K562 (cell line): ENCODE measurements around the gene TTC23L. TPM values are rescaled to one million over a fixed set of nuclear protein-coding genes. Genes with fewer than 3 reads are reported as not detected.

Experiments
- ARID1B ChIP-seq: fragments of 450-650 bp; IDR thresholded peaks from 2 replicates; pipeline ENCODE4 v1.6.1; 2016; ENCODE audit warnings: antibody characterized with exemption, mild to moderate bottlenecking, inconsistent platforms
- BRD9 ChIP-seq: fragments of 450-650 bp; IDR thresholded peaks from 2 replicates; pipeline ENCODE4 v1.6.1; 2018; ENCODE audit warnings: low read depth; ENCODE audit not compliant: partially characterized antibody
- BRF1 ChIP-seq: IDR thresholded peaks from 3 replicates; pipeline ENCODE4 v1.6.1; 2011; ENCODE audit warnings: borderline replicate concordance, mild to moderate bottlenecking; ENCODE audit not compliant: insufficient read length; ENCODE audit errors: extremely low read depth
- CCAR2 ChIP-seq: fragments of 200-400 bp; formaldehyde crosslinking; IDR thresholded peaks from 2 replicates; pipeline ENCODE4 v1.6.1; 2017; ENCODE audit warnings: mild to moderate bottlenecking, low read depth, low read length
- HNRNPK ChIP-seq: fragments of 200-400 bp; formaldehyde crosslinking; IDR thresholded peaks from one replicate; pipeline ENCODE4 v1.6.1; 2018; ENCODE audit warnings: mild to moderate bottlenecking, low read depth, low read length; ENCODE audit not compliant: poor library complexity, severe bottlenecking
- ILK ChIP-seq: fragments of 450-650 bp; IDR thresholded peaks from 2 replicates; pipeline ENCODE4 v1.6.1; 2016; ENCODE audit warnings: missing genetic modification characterization, low read depth, mild to moderate bottlenecking, missing compliant biosample characterization, moderate library complexity, borderline replicate concordance
- KDM1A ChIP-seq, 2 experiments: fragments of 450-650 bp; IDR thresholded peaks; 2 replicates each; pipeline ENCODE4 v1.6.1; 2016; ENCODE audit warnings: mild to moderate bottlenecking in 2 of 2
- KLF10 ChIP-seq: fragments of 250-450 bp; sonication (Bioruptor Pico); IDR thresholded peaks from 2 replicates; pipeline ENCODE4 v1.6.1; 2021; ENCODE audit warnings: matching md5 sums
- MTF1 ChIP-seq: fragments of 250-450 bp; sonication (Bioruptor Pico); IDR thresholded peaks from 2 replicates; pipeline ENCODE4 v1.9.0; 2021; ENCODE audit warnings: moderate library complexity, mild to moderate bottlenecking, inconsistent platforms, borderline replicate concordance
- ZNF175 ChIP-seq: fragments of 200-800 bp; sonication (Bioruptor generic); IDR thresholded peaks from 2 replicates; pipeline ENCODE4 v1.6.1; 2016; ENCODE audit warnings: low read depth, mild to moderate bottlenecking, missing genetic modification characterization, missing compliant biosample characterization
- ZNF445 ChIP-seq: fragments of 250-450 bp; sonication (Bioruptor Pico); IDR thresholded peaks from 2 replicates; pipeline ENCODE4 v1.4.0; 2020; ENCODE audit warnings: low read depth, mild to moderate bottlenecking, moderate library complexity
- polyA plus RNA-seq, 8 experiments: library from polyadenylated mRNA; depleted of rRNA in 4 of 8; stranded (reverse) in 5 of 8; unstranded in 3 of 8; fragments of >200 nt; fragmentation: Nextera tagmentation in 2 of 8; fragmentation: Illumina TruSeq in 1 of 8; extraction: Ambion mirVana in 2 of 8; extraction: Trizol in 1 of 8; gene quantifications; 2 replicates each; pipeline versions ENCODE4 v1.2.1 to v1.2.3, GENCODE V29; 2011 to 2014; ENCODE audit warnings: inconsistent platforms in 1 of 8, missing spikeins in 1 of 8
- total RNA-seq, 7 experiments: library from RNA; depleted of rRNA in 6 of 7; stranded (reverse); fragments of >200 nt in 6 of 7; fragmentation: Illumina TruSeq in 2 of 7; extraction: Trizol in 2 of 7; gene quantifications; 2 replicates each; pipeline versions ENCODE4 v1.2.1 to v1.2.3, GENCODE V29; 2011 to 2021; ENCODE audit warnings: low replicate concordance in 1 of 7
- TF ChIP-seq, protein P1 (sequence below): sonication (generic); formaldehyde crosslinking; IDR thresholded peaks from 2 replicates; pipeline ENCODE4 v1.9.0; 2022; ENCODE audit warnings: mild to moderate bottlenecking, missing genetic modification reagents
- TF ChIP-seq, protein P2 (sequence below): fragments of 450-650 bp; IDR thresholded peaks from 2 replicates; pipeline ENCODE4 v1.6.1; 2018; ENCODE audit warnings: mild to moderate bottlenecking, low read depth; ENCODE audit not compliant: partially characterized antibody
- TF ChIP-seq, protein P3 (sequence below): sonication (generic); formaldehyde crosslinking; IDR thresholded peaks from 2 replicates; pipeline ENCODE4 v1.8.0; 2022; ENCODE audit warnings: mild to moderate bottlenecking, missing genetic modification reagents
- TF ChIP-seq, protein P4 (sequence below), 2 experiments: fragments of 250-450 bp in 1 of 2; fragments of 450-650 bp in 1 of 2; sonication (Bioruptor Pico) in 1 of 2; IDR thresholded peaks; 2 replicates each; pipeline versions ENCODE4 v1.6.1 to v1.8.0; 2016 to 2021; ENCODE audit warnings: mild to moderate bottlenecking in 2 of 2, moderate library complexity in 2 of 2, missing compliant biosample characterization in 1 of 2, missing genetic modification characterization in 1 of 2

The TTC23L gene
- total and polyA plus RNA-seq, 9 of the 15 experiments (the other 6 are each of a cell fraction or from before 2014, with no cell fraction given): 0.03 to 0.32 (median 0.14) TPM; not detected in 2

DNA sequence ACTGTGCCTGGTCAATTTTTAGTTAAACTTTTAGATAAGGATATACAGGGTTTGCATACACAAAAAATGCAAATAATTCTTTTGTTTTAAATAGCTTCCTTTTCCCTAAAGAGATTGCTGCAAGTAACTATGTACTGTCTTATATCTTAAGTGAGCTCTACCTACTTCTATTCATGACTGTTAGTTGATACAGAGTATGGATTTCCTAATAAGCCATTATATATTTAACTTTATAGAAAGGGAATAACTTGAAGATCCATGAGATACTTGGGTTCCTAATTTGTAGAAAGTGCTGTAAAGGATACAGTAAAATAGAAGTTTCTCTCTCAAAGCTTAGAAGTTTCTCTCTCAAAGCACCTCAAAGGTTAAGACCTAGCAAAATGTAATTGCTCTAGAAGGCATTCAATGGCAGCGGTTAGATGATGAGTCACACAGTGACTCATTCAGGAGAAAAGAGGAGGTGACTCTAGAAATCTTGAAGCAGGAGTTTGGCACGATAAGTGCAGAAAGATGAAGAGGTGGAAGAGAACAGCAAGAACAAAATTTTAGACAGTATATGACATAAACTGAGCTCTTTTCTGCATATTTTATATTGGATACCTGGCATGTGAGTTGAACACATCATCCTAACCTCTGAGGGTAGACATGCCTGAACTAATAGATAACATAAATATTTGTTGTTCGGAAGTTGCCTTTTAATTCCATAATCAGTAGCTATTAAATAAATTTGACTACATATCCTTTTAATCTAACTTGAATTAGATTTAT is 84.9 kb downstream of the TTC23L start (continued):
- TF ChIP-seq KLF10 (CRISPR knock-in tag) (no peak), BRF1 (no peak), BRD9 (peak; percentile 97), KDM1A (IDR thresholded peaks at IDR 0.05) (peak; percentile 76 to 83), ZNF445 (no peak), MTF1 (no peak), ILK (no peak), ZNF175 (CRISPR knock-in tag) (no peak), CCAR2 (no peak), ARID1B (peak; percentile 98), HNRNPK (no peak)
- TF ChIP-seq, protein P1, sequence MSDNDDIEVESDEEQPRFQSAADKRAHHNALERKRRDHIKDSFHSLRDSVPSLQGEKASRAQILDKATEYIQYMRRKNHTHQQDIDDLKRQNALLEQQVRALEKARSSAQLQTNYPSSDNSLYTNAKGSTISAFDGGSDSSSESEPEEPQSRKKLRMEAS: no peak
- TF ChIP-seq, protein P2, sequence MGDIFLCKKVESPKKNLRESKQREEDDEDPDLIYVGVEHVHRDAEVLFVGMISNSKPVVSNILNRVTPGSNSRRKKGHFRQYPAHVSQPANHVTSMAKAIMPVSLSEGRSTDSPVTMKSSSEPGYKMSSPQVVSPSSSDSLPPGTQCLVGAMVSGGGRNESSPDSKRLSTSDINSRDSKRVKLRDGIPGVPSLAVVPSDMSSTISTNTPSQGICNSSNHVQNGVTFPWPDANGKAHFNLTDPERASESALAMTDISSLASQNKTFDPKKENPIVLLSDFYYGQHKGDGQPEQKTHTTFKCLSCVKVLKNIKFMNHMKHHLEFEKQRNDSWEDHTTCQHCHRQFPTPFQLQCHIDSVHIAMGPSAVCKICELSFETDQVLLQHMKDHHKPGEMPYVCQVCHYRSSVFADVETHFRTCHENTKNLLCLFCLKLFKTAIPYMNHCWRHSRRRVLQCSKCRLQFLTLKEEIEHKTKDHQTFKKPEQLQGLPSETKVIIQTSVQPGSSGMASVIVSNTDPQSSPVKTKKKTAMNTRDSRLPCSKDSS: no peak
- TF ChIP-seq, protein P3, sequence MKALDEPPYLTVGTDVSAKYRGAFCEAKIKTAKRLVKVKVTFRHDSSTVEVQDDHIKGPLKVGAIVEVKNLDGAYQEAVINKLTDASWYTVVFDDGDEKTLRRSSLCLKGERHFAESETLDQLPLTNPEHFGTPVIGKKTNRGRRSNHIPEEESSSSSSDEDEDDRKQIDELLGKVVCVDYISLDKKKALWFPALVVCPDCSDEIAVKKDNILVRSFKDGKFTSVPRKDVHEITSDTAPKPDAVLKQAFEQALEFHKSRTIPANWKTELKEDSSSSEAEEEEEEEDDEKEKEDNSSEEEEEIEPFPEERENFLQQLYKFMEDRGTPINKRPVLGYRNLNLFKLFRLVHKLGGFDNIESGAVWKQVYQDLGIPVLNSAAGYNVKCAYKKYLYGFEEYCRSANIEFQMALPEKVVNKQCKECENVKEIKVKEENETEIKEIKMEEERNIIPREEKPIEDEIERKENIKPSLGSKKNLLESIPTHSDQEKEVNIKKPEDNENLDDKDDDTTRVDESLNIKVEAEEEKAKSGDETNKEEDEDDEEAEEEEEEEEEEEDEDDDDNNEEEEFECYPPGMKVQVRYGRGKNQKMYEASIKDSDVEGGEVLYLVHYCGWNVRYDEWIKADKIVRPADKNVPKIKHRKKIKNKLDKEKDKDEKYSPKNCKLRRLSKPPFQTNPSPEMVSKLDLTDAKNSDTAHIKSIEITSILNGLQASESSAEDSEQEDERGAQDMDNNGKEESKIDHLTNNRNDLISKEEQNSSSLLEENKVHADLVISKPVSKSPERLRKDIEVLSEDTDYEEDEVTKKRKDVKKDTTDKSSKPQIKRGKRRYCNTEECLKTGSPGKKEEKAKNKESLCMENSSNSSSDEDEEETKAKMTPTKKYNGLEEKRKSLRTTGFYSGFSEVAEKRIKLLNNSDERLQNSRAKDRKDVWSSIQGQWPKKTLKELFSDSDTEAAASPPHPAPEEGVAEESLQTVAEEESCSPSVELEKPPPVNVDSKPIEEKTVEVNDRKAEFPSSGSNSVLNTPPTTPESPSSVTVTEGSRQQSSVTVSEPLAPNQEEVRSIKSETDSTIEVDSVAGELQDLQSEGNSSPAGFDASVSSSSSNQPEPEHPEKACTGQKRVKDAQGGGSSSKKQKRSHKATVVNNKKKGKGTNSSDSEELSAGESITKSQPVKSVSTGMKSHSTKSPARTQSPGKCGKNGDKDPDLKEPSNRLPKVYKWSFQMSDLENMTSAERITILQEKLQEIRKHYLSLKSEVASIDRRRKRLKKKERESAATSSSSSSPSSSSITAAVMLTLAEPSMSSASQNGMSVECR (CRISPR knock-in tag): no peak
- TF ChIP-seq, protein P4, sequence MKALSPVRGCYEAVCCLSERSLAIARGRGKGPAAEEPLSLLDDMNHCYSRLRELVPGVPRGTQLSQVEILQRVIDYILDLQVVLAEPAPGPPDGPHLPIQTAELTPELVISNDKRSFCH (CRISPR knock-in tag; IDR thresholded peaks at IDR 0.05): no peak
- TF ChIP-seq, protein P4 (tag; IDR thresholded peaks at IDR 0.05): no peak
